Measurements from ENCODE around the gene LILRB1. TPM values are rescaled to one million over a fixed set of nuclear protein-coding genes. Genes with fewer than 3 reads are reported as not detected.

Gene LILRB1
- total and polyA plus RNA-seq, 5 experiments from 2014 or later: 0.15 to 8.8 (median 3.0) TPM; not detected in 1

DNA sequence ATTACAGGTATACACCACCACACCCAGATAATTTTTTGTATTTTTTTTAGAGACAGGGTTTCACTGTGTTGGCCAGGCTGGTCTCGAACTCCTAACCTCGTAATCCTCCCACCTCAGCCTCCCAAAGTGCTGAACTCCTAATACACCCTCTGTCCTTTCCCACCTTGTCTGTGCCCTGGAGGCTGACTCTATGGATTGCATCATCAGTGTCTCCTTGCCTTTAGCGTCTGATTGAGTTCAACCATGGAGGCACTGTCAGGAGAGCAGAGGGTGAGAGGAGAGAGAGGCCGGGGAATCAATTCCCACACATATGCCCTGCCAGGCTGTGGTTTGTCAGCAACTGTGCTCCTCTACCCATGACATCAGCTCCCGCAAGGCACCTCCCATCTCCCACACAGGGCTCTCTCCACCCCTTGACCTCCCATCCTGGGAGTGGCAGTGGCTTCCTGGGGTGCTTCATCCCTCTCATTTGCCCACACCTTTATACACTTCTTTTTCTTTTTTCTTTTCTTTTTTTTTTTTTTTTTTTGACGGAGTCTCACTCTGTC, 19.9 kb downstream of the LILRB1 start:
- DNase-seq (no peak), ATAC-seq (no peak)
- Mint-ChIP-seq H3K27ac (no peak overlapping the region), H3K27me3 (peaks cover 2 to 22% (median 5%) of the 10 kb centered on the region in 5 donors), H3K4me3 (no peak overlapping the region), H3K36me3 (no peaks in the 10 kb centered on the region), H3K9me3 (peaks cover 0 to 2% (median 0%) of the 10 kb centered on the region in 9 donors), H3K4me1 (peaks cover 0 to 3% (median 0%) of the 10 kb centered on the region in 4 donors)
- POLR2A ChIA-PET: no interaction called here

GRCh38 chr19:54653181-54653809, 23.0 kb downstream of the LILRB1 start:
- ATAC-seq: no peak
- no peak overlapping the region for H3K4me3 Mint-ChIP-seq
- POLR2A ChIA-PET: no interaction called here
- DNase-seq: peak in 2 of 10 donors; percentile 13 to 18
- peaks cover 4 to 35% (median 21%) of the 10 kb centered on the region in 5 donors for H3K27me3 Mint-ChIP-seq
- peaks cover 0 to 3% (median 0%) of the 10 kb centered on the region in 4 donors for H3K4me1 Mint-ChIP-seq
- H3K27ac Mint-ChIP-seq: no peak overlapping the region
- H3K36me3 Mint-ChIP-seq: no peaks in the 10 kb centered on the region
- no peaks in the 10 kb centered on the region for H3K9me3 Mint-ChIP-seq

DNA sequence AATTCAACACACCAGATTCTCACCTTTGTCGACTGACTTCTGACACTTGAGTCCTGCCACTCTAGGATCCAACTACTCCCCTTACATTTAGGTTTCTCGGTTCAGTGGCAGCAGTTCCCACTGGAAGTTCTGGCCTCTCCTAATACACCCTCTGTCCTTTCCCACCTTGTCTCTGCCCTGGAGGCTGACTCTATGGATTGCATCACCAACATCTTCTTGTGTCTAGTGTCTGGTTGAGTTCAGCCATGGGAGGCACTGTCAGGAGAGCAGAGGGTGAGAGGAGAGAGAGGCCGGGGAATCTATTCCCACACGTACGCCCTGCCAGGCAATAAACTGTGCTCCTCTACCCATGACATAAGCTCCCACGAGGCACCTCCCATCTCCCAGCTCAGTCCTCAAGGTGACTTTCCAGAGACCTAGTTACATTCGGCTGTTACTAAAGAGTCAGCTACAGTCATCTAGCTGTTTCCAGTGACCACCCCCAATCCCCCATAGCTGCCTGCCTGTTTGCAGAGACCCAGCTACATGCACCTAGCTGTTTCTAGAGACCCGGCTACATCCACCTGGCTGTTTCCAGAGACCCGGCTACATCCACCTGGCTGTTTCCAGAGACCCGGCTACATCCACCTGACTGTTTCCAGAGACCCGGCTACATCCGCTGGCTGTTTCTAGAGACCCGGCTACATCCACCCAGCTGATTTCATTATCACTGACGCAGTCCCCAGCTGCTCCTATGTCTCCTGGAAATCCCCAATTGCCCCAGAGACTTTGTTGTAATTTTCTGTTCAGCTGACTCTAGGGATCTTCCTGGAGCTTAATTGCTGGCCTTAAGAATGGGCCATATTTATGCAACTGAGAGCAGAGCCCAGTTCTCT, 24.4 kb downstream of the LILRB1 start:
- peaks cover 0 to 3% (median 0%) of the 10 kb centered on the region in 9 donors for H3K9me3 Mint-ChIP-seq
- H3K27me3 Mint-ChIP-seq: peaks cover 10 to 42% (median 26%) of the 10 kb centered on the region in 5 donors
- H3K36me3 Mint-ChIP-seq: peaks cover 0 to 6% (median 2%) of the 10 kb centered on the region in 3 donors
- H3K27ac Mint-ChIP-seq: no peak overlapping the region
- DNase-seq: no peak
- ATAC-seq: no peak
- POLR2A ChIA-PET: no interaction called here
- peaks cover 0 to 5% (median 0%) of the 10 kb centered on the region in 4 donors for H3K4me1 Mint-ChIP-seq
- no peak overlapping the region for H3K4me3 Mint-ChIP-seq

DNA sequence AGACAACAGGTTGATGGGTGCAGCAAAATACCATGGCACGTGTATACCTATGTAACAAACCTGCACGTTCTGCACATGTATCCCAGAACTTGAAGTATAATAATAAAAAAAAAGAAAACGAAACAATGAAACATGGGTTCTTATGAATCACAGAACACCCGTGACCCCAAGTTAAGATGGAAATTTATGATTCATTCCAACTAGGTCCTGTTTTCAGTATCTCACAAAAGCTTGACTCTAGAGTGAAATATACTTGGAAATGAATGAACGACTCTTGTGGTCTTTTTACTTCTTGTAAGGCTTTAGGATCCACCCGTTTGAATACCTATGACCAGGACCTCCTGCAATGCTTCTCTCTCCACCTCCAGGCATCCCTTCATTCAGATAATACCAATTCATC, 29.0 kb downstream of the LILRB1 start:
- peaks cover 0 to 6% (median 2%) of the 10 kb centered on the region in 3 donors for H3K36me3 Mint-ChIP-seq
- H3K27ac Mint-ChIP-seq: peak overlapping the region in 1 of 10 donors; percentile 30
- POLR2A ChIA-PET: no interaction called here
- no peak overlapping the region for H3K4me3 Mint-ChIP-seq
- peaks cover 0 to 3% (median 0%) of the 10 kb centered on the region in 9 donors for H3K9me3 Mint-ChIP-seq
- peaks cover 0 to 33% (median 0%) of the 10 kb centered on the region in 4 donors for H3K4me1 Mint-ChIP-seq
- peaks cover 18 to 59% (median 31%) of the 10 kb centered on the region in 5 donors for H3K27me3 Mint-ChIP-seq
- DNase-seq: no peak
- ATAC-seq: no peak

GRCh38 chr19:54660306-54660705, 30.0 kb downstream of the LILRB1 start:
- POLR2A ChIA-PET: no interaction called here
- DNase-seq (no peak), ATAC-seq (no peak)
- H3K9me3 Mint-ChIP-seq: peaks cover 0 to 3% (median 0%) of the 10 kb centered on the region in 9 donors
- peaks cover 18 to 64% (median 34%) of the 10 kb centered on the region in 5 donors for H3K27me3 Mint-ChIP-seq
- H3K36me3 Mint-ChIP-seq: peaks cover 0 to 6% (median 2%) of the 10 kb centered on the region in 3 donors
- H3K27ac Mint-ChIP-seq: no peak overlapping the region
- no peak overlapping the region for H3K4me3 Mint-ChIP-seq
- peaks cover 0 to 30% (median 0%) of the 10 kb centered on the region in 4 donors for H3K4me1 Mint-ChIP-seq

DNA sequence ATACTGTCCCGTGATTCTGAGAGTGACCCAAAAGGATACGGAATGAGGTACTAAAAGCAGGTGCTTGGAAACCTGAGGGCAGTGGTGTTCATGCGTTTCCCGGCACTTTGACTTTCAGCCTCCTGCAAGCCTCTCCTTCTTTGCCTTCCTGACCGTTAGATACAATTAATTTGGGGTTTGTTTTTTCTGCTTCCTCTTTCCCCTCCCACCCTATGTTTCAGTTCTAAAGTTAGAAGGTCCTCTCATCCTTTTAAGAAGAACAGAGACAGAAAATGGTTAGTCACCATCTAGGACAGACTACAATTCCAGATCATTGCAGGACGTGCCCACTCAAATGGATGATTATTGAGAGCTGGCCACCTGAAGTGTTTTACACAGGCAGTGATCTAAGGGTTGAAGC, 30.7 kb downstream of the LILRB1 start:
- POLR2A ChIA-PET: no interaction called here
- peaks cover 0 to 30% (median 0%) of the 10 kb centered on the region in 4 donors for H3K4me1 Mint-ChIP-seq
- H3K27ac Mint-ChIP-seq: no peak overlapping the region
- DNase-seq (no peak), ATAC-seq (no peak)
- peaks cover 16 to 62% (median 34%) of the 10 kb centered on the region in 5 donors for H3K27me3 Mint-ChIP-seq
- H3K4me3 Mint-ChIP-seq: peak overlapping the region in 1 of 10 donors; percentile 36
- H3K36me3 Mint-ChIP-seq: peaks cover 0 to 6% (median 2%) of the 10 kb centered on the region in 3 donors
- peaks cover 0 to 4% (median 2%) of the 10 kb centered on the region in 9 donors for H3K9me3 Mint-ChIP-seq

- POLR2A ChIA-PET: no interaction called here
- Mint-ChIP-seq H3K4me1 (peaks cover 0 to 30% (median 0%) of the 10 kb centered on the region in 4 donors), H3K36me3 (peaks cover 0 to 6% (median 2%) of the 10 kb centered on the region in 3 donors), H3K27me3 (peaks cover 14 to 54% (median 30%) of the 10 kb centered on the region in 5 donors), H3K4me3 (peak overlapping the region in 1 of 10 donors; percentile 58), H3K27ac (peak overlapping the region in 2 of 10 donors; percentile 36 to 46), H3K9me3 (peaks cover 0 to 9% (median 2%) of the 10 kb centered on the region in 9 donors)
- ATAC-seq (no peak), DNase-seq (no peak)
Measured at GRCh38 chr19:54661846-54662481, 31.7 kb downstream of the LILRB1 start.

DNA sequence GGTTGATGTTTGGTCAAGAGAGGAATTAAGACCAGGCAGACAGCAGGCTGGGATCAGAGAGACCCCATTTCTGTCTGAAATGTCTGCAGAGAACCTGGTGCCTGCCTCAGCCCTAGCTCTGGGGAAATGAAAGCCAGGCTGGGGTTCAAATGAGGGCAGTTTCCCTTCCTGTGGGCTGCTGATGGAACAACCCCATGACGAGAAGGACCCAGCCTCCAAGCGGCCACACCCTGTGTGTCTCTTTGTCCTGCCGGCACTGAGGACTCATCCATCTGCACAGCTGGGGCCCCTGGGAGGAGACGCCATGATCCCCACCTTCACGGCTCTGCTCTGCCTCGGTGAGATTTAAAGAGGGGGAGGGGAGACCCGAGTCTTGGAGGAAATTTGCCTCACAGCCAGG, 32.4 kb downstream of the LILRB1 start, which contains the start of gene LILRB4:
LILRB4 (plus strand) TSS at position 256 of the 400 bp plus-strand sequence; CDS start at position 305, 49 bp downstream.
- DNase-seq (no peak), ATAC-seq (no peak)
- POLR2A ChIA-PET: no interaction called here
- Mint-ChIP-seq H3K36me3 (peaks cover 0 to 6% (median 2%) of the 10 kb centered on the region in 3 donors), H3K4me3 (peak within 1 kb of the TSS in 1 of 10 donors; percentile 58), H3K4me1 (peaks cover 0 to 30% (median 0%) of the 10 kb centered on the region in 4 donors), H3K9me3 (peaks cover 0 to 14% (median 2%) of the 10 kb centered on the region in 9 donors), H3K27ac (peak within 1 kb of the TSS in 2 of 10 donors; percentile 36 to 46), H3K27me3 (peaks cover 14 to 52% (median 30%) of the 10 kb centered on the region in 5 donors)

- Mint-ChIP-seq H3K4me1 (peaks cover 0 to 22% (median 0%) of the 10 kb centered on the region in 4 donors), H3K9me3 (peaks cover 0 to 40% (median 11%) of the 10 kb centered on the region in 9 donors), H3K4me3 (no peak overlapping the region), H3K36me3 (peaks cover 0 to 14% (median 0%) of the 10 kb centered on the region in 3 donors), H3K27me3 (peaks cover 11 to 27% (median 14%) of the 10 kb centered on the region in 5 donors), H3K27ac (no peak overlapping the region)
- POLR2A ChIA-PET: no interaction called here
- DNase-seq: no peak
- ATAC-seq: no peak
Measured at GRCh38 chr19:54665530-54665929, 35.2 kb downstream of the LILRB1 start.

GRCh38 chr19:54667217-54667616, 36.9 kb downstream of the LILRB1 start:
- POLR2A ChIA-PET: no interaction called here
- H3K27me3 Mint-ChIP-seq: peaks cover 9 to 28% (median 12%) of the 10 kb centered on the region in 5 donors
- no peak overlapping the region for H3K27ac Mint-ChIP-seq
- peaks cover 0 to 40% (median 11%) of the 10 kb centered on the region in 9 donors for H3K9me3 Mint-ChIP-seq
- H3K4me3 Mint-ChIP-seq: no peak overlapping the region
- ATAC-seq (no peak), DNase-seq (no peak)
- peaks cover 0 to 8% (median 0%) of the 10 kb centered on the region in 4 donors for H3K4me1 Mint-ChIP-seq
- peaks cover 0 to 14% (median 0%) of the 10 kb centered on the region in 3 donors for H3K36me3 Mint-ChIP-seq

GRCh38 chr19:54668353-54668752, 38.1 kb downstream of the LILRB1 start:
- POLR2A ChIA-PET: no interaction called here
- peaks cover 0 to 40% (median 11%) of the 10 kb centered on the region in 9 donors for H3K9me3 Mint-ChIP-seq
- H3K27ac Mint-ChIP-seq: no peak overlapping the region
- H3K36me3 Mint-ChIP-seq: peaks cover 0 to 14% (median 0%) of the 10 kb centered on the region in 3 donors
- H3K4me3 Mint-ChIP-seq: no peak overlapping the region
- ATAC-seq: no peak
- no peaks in the 10 kb centered on the region for H3K4me1 Mint-ChIP-seq
- DNase-seq: no peak
- peaks cover 9 to 27% (median 13%) of the 10 kb centered on the region in 5 donors for H3K27me3 Mint-ChIP-seq
